AG20443 (cell line): ENCODE measurements around the gene POU2F3.

Experiments used
- DNase-seq: peaks from one replicate; pipeline ENCODE4 v3.0.0; 2012; ENCODE audit warnings: low spot score, mixed read lengths

Gene POU2F3

DNA sequence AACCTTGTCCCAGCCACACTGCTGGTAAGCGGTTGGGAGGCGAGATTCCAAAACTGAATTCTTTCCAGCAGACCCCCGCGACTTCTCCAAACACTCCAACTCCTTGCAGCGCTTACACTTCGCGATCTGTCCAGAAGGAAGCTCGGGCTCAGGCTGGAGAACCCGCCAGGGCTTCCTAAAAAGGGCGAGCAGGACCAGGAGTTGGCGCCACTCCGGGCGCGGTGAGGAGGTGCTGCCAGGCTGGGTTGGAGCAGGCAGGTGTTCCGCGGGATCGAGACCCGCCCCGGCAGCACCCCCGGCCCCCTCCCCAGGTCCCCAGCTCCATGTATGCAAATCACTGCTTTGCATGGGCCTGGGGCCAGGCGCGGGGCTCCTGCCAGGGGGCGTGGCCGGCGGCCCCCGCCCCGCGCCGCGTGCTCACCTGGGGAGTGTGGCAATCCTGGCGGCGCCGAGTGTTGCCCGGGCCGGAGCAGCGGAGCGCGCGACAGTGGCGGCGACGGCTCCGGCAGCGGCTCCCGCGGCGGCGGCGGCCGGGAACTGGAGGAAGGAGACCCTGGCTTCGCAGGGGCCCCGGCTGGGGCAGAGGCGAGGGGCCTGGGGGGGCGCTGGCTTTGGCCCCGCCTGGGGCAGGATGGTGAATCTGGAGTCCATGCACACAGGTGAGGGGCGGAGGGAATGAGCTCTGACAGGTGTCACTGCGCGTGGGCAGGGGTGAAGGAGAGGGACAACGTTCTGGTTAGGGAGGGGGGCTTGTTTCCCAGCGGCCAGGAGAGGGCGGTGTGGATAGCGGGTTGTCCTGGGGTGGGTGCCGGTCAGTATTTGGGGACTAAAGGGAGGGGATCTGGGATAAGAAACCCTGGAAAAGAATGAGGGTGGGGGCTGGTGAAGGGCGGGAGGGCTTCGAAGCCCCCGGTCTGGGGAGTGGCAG, at the start of gene POU2F3:
Gene POU2F3 (plus strand): TSS at position 428 of the 928 bp plus-strand sequence. CDS start 204 bp downstream, at position 632.
- no peak for DNase-seq

DNA sequence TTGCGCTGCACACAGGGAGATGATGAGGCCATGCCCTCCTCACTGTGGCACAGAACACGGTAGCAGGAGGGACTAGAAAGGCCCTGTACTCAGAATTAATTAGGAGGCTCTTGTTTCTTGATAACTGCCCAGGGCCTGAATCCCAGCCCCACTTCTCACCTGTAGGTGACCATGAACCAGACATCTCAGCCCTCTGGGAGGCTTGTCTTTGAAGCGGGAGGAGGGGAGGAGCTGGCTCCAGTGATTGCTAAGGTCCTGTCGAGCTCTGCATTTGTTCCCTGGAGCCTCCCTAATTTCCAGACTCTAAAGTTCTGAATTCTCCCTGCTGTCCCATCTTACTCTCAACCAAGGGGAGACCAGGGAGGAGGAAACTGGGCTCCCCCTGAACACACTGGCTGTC, 48.9 kb upstream of the POU2F3 start:
- no peak for DNase-seq

DNA sequence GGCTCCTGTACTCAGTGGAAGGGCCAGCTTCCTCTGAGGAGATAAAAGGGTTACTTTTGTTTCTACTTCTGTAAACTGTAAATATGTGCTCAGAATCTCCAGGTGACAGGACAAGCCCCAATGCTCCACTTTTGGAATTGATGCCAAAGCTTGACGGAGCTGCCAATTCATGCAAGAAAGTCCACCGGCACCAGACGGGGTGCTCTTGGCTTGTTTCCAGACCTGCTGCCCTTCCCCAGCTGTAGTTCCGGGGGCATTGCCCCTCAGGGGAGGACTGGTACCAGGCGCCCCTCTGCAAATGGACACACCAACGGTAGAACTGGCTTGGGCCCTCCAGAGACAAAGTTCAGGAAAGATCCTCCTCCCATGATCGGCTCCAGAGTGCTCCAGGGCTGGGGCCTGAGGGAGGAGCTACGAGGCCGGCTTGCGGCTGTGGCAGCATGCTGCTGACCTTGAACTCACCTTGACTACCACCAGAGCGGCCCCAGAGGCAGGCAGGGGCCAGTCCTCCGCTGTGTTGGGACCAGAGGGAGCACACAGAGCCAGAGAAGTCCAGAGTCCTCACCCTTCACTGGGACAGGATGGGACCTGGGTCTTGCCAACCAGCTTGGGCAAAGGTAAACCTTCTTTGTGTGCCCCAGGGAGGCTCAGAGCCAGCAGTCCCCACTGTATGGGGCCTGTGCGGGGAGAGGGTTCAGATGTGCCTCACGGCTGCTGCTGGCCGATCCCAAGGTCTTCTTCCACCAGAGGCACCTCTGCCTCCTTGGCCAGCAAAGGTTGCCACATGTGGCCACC, 46.9 kb upstream of the POU2F3 start:
- DNase-seq = no peak

DNA sequence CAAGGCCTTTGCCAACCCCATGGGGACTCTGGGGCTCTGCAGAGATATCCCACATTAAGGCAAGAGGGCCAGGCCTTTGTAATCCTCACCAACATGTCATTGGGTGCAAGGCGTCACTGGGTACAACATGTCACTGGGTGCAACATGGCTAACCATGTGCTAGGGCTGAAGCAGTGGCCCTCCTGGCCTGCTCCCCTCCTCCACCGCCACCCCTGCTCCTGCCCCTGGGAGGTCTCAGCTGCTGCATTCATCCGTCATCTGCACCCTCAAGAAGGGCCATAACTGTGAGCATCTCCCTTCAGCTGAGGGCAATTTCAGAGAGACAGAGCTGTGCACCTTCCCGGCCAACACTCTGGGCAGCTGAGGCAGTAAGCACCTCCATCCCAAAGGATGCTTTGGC, 45.8 kb upstream of the POU2F3 start:
- no peak for DNase-seq

DNA sequence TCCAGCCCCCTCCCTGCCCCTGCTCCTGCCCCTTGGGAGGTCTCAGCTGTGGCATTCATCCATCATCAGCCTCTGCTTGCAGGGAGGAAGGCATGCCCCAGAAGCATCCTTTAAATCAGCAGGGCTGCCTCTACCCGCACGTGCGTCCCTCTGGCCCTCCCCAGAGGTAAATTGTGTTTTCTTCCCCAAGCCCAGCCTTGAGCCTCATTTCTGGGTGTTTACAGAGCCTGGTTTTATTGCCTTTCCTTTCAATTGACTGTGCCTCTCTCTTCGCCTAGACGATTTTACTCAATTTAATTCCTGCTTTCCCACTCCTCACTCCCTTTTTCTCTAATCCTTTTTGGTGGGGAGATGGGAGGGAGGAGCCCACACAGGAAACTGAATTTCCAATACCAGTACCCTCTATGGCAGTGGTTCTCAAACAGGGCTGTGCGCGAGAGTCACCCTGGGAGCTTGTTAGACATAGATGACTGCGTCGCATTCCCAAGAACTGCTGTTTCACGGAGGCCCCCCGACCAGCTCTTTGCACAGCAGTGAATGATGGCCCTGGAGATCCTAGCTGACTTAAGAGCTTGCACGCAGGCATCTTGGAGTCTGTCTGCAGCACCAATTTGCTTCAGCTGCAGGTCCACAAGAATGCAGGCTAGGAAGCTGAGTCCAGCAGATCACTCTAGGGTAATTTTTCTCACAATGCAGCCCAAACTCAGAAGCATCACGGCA, 44.2 kb upstream of the POU2F3 start:
- no peak for DNase-seq

DNA sequence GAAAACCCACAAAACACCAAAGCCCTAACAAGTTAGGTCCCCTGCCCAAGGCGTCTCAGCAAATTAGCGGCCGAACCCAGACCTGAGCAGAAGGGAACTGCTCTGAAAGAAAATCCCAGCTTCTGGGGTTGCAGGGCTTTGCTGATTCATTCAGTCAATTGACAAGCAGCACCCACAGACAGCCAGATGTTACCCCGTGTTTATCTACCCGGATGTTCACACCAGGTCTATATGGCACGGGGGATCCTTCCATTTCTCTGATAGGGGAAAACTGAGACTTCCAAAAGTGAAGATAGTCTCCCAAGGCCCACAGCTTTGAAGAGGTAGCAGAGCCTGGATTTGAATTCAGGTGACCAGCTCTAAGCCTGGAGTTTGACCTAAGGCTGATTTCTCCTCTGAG, 43.1 kb upstream of the POU2F3 start:
- no peak for DNase-seq

DNA sequence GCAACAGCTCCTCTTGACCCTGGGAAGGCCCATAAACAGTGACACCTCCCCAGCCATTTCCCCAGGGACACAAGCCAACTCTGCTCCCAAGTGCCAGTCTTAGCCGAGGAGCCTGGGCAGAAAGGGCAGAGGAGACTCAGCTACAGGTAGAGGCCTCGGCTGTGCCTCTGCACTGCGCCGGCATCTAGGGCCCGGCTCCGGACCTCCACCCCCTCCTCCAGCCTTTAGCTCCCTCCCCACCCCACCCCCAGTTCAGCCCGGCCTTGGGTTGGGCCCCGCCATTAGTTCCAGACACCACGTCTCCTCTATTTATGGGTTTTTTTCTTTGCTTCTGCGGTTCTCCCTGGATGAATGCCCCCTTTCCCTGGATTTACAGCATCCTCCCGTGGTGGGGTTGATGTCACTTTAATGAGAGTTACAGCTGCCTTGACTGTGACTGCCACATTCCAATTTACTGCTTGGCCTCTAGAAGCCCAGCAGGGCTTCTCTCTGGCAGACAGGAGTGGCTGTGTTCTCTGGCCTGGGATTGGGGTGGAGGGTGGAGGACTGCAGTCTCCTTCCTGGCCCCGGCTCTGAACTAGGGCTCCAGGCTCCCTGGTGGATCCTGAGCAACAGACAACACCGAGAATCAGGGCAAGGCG, 42.6 kb upstream of the POU2F3 start:
- peak; percentile 56 for DNase-seq

DNA sequence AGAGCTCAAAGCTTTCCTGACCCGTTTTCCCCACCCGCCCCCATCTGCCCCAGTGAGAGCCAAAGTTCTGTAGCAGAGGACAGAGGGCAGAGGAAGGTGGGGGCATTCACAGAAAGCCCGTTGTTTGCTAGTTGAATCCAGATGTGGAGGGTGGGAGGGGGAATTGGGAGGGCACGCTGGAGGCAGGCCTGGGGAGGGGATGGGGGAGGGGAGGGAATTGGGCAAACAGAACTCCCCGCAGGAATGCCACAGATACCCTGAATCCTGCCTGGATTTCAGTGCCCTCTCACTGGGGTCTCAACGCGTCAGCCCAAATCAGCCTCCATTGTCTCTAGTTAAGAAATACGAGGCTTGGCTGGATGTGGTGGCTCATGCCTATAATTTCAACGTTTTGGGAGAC, 42.0 kb upstream of the POU2F3 start:
- DNase-seq = no peak

DNA sequence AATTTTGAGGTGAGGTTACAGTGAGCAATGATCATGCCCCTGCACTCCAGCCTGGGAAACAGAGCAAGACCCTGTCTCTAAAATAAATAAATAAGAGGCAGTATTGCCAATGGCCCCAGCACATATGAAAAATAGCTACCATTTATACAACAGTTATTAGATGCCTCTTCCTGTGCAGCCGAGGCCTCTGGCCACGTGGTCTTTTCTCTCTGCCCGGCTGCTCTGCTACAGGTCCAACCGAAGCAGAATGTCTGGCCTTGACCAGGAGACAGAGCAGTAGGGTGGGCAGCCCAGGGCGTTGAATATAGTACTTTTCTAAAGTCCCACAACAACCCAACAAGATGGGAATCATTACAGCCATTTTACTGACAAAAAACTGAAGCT, 41.5 kb upstream of the POU2F3 start:
- no peak for DNase-seq

DNA sequence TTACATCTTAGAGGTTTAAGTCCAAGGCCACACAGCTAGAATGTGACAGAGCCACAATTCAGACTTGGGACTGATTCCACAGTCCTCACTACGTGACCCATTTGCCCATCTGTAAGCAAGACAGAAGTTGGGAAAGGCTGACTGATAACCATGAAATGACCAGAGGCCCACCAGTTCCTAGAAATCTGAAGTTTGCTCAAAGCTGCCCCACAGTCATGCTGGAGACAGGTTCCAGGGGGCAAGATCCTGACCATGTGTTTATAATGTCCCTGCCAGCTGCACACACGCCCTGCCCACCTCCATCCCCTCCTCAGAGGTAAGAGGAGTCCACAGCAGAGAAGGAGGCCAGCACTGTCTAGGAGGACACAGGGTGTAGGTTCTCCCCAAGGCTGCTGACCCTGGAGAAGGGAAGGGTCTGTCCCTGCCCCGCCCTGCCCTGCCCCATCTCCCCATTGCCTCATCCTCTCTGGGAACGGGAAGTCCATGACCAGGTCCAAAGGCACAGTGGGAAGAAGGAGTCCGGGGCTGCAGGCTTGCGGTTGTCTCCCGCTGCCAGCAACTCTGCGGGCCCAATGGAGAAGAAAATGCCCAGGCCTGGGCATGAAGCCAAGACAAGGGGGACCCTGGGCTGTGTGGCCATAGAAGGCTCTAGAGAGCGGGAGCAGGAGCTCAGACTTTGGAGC, 41.0 kb upstream of the POU2F3 start:
- no peak for DNase-seq

DNA sequence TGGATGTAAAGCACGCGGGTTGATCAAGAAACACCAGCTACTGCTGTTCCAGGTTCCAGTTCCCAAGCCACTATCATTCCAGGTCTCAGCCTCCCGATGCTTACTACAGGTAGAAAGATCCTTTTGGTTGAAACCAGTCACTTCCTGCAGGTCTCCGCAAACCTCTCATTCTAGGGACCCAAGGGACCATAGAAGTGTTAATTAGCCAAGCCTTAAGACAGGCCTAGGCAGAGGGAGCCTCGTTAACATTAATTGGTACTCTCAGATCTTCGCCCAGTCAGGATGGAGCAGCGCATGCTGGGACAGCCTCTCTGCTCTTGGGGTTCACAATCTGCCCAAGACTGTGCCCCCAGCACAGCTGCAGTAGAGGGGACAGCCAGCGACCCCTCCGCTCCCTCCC, 40.3 kb upstream of the POU2F3 start:
- no peak for DNase-seq

DNA sequence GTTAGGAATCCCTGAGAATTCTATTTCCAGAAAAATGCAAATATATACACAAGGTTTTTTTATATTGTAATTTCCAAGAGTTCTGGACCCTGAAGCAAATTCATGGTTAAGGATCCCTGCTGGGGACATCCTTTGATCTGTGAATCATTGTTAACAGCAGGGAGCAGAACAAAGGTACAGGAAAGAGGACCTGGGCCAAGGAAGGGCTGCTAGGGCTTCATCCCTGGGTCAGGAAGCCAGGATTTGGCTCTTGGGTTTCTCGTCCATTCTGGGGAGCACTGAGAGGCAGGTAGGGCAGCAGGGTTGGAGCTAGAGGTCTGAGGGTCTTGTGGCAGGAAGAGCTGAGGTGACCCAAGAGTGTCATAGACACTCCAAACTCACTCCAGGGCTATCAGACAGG, 39.3 kb upstream of the POU2F3 start:
- no peak for DNase-seq

DNA sequence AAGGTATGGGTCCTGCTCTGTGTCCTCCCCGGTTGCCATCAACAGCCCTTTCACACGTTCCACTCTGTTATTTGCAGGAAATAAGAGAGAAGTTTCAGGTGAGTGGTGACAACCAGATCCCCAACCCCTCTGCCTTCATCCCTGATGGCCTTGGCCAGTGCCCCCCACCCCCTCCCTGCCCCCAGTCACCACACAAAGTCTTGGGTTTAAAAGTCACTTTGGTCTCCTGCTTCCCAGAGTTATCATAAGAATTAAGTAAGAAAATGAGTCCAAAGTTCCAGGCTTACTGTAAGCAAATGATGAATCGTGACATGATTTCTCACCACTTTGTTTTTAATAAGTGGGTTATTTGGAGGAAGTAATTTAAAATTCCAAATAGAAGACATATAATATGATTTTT, 38.3 kb upstream of the POU2F3 start:
- DNase-seq = no peak

DNA sequence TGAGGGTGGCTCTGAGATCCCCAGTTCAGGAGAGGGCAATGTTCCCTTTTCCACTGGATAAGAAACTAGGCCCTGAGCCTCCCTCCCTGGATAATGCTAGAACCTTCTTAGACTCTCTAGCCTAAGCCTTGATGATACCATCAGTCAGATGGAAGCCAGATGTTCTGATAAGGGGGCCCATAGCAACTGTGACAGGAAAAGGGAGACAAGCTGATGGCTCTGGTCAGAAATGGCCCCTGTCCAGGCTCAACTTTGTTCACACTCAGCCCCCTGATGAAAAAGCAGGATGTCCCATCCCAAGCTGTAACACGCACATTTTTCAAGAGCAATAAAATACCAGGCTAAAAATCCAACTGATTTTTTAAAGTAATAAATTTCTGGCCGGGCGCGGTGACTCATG, 36.3 kb upstream of the POU2F3 start:
- no peak for DNase-seq

DNA sequence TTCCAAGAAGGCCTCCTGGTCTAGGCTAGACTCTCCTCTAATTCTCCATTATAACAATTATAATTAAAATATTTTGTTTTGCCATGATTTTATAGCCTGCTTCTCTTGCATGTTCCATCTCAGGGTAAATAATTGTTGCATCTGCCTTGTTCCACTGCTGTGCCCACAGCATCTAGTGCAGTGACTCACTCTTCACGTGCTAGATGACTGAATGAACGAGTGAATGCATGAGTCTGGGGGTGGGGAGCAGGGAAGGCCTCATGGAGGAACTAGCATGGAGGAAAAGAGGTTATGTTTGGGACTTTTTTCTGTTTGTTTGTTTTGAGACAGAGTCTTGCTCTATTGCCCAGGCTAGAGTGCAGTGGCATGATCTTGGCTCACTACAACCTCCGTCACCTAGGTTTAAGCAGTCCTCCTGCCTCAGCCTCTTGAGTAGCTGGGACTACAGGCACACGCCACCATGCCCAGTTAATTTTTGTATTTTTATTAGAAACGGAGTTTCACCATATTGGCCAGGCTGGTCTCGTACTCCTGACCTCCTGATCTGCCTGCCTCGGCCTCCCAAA, 34.3 kb upstream of the POU2F3 start:
- DNase-seq = peak; percentile 67

DNA sequence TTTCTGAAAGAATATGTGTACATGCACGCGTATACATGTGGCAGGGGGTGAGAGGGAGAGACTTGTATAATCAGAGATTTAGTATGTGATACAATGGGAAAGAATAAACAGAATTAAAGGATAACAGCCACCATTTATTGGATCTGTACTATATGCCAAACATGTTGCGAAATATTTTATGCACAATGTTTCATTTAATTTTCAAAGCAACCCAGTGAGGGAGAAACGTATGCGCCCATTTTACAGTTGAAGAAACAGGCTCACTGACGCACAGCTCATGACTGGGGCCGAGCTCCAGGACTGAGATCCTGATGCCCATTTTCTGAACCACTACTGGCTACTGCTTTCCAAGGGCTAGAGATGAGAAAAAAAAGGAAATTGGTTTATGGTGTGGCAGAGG, 32.4 kb upstream of the POU2F3 start:
- DNase-seq = no peak

DNA sequence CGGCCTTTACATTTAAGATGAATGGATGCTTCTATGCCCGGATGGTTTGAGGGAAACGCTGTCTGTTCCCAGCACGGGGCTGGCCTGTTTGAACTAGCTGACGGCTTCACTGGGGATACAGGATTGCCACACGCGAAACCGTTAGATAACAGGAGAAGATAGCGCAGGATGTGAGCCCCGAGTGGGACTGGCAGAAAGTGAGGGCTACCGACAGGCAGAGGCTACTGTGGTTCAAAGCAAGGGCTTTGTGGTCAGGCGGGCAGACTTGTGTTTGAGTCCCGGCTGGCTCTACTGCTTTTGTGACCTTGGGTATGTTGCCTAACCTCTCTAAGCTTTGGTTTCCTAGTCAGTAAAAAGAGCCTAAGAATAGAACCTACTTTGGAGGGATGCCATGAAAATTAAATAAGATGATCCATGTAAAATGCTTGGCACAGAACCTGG, 31.9 kb upstream of the POU2F3 start:
- no peak for DNase-seq

DNA sequence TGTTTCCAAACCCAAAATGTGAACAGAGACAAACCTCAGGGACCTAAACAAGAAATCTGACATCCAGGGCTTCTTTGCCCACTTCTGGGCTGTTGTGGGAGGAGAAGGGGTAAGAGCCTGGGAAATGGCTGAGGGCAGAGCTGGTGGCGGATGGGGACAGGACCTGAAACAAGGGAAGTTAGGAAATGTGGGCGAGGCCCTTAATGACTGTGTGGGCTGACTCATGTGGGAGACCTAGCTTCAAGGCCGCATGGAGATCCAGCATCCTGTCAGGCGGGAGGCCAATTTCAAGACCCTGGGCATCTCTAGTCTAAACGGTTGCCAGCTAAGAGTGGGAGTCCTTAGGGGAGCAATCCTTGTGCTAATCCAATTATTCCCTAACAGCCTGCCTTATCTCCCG, 31.2 kb upstream of the POU2F3 start:
- DNase-seq = peak; percentile 71

DNA sequence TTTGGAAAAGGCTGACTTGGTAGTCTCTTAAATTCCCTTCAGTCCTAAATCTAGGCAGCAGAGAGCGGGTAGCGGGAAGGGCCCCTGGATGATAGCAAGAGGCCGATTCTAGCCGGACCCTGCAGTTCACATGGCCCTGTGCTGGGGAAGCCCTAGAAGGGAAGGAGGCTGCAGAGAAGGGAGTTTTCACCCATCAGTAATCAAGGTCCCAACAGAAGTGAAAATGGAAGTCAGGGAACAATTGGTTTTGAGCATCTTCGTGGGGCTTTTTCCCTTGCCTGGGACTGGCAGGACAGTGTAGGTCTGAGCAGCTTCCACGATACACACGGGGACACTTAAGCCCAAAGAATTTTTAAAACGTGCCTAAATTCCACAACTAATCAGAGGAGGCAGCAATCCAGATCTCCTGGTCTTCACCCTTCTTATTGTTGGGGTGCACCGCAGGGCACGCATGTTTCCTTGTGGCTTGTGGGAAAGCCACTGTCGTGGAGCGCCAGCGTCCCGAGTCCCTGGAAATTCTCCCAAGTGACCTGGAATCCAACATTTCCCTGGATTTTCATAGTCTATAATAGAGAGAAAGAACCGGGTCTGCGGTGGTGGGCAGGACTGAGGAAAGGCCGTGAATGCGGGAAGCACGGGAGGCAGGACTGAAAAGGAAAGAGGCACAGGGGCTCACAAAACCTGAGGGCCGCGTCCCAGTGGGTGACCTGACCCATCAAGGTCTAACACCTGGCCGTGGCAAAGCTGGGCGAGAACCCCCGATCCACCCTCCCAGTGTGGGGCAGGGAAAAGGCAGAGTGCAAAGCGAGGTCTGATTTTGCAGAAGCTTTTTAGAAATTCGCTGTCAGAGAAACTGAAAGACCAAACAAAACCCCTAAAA, 30.0 kb upstream of the POU2F3 start:
- no peak for DNase-seq
